ENCODE data around the gene METRNL.

Gene METRNL

GRCh38 chr17:83080858-83081683 lies 1.7 kb downstream of the METRNL start:
- peak; percentile 86 for DNase-seq (ENCODE audit: low spot score)

GRCh38 chr17:83081684-83082201 lies 2.3 kb downstream of the METRNL start:
- DNase-seq (ENCODE audit: low spot score): peak; percentile 75

GRCh38 chr17:83082424-83082823 lies 3.0 kb downstream of the METRNL start:
- DNase-seq (ENCODE audit: low spot score): no peak

GRCh38 chr17:83082909-83083367 lies 3.5 kb downstream of the METRNL start:
- no peak for DNase-seq (ENCODE audit: low spot score)

- peak; percentile 96 for DNase-seq (ENCODE audit: low spot score)
Observed at GRCh38 chr17:83083368-83084201, 4.2 kb downstream of the METRNL start.

- DNase-seq (ENCODE audit: low spot score): no peak
Observed at GRCh38 chr17:83084214-83084613, 4.8 kb downstream of the METRNL start.

- no peak for DNase-seq (ENCODE audit: low spot score)
Observed at GRCh38 chr17:83084621-83085056, 5.2 kb downstream of the METRNL start.

GRCh38 chr17:83085103-83085502 lies 5.7 kb downstream of the METRNL start:
- DNase-seq (ENCODE audit: low spot score): no peak

GRCh38 chr17:83085526-83086198 lies 6.3 kb downstream of the METRNL start:
- DNase-seq (ENCODE audit: low spot score): no peak

- no peak for DNase-seq (ENCODE audit: low spot score)
Observed at GRCh38 chr17:83086199-83086880, 6.9 kb downstream of the METRNL start.

GRCh38 chr17:83086907-83087787 lies 7.7 kb downstream of the METRNL start:
- DNase-seq (ENCODE audit: low spot score): no peak

GRCh38 chr17:83087788-83088360 lies 8.5 kb downstream of the METRNL start:
- DNase-seq (ENCODE audit: low spot score): no peak

GRCh38 chr17:83088451-83088850 lies 9.0 kb downstream of the METRNL start:
- DNase-seq (ENCODE audit: low spot score): no peak

GRCh38 chr17:83088909-83089308 lies 9.5 kb downstream of the METRNL start:
- DNase-seq (ENCODE audit: low spot score): no peak

GRCh38 chr17:83089328-83090132 lies 10.1 kb downstream of the METRNL start:
- no peak for DNase-seq (ENCODE audit: low spot score)

- DNase-seq (ENCODE audit: low spot score): no peak
Observed at GRCh38 chr17:83090444-83091256, 11.2 kb downstream of the METRNL start.

GRCh38 chr17:83091257-83092141 lies 12.1 kb downstream of the METRNL start:
- DNase-seq (ENCODE audit: low spot score): no peak
